Measurements from ENCODE around the gene SLC25A17. TPM values are rescaled to one million over a fixed set of nuclear protein-coding genes. Genes with fewer than 3 reads are reported as not detected.
"Not testable (repeated sequence)": the region's sequence is repeated elsewhere in the genome, so short reads cannot be mapped to it uniquely, and the experiment has no call there.

SLC25A17 gene
- polyA plus RNA-seq, 3 donors from 2014 or later, result 18.5 to 26.6 (median 22.2) TPM

DNA sequence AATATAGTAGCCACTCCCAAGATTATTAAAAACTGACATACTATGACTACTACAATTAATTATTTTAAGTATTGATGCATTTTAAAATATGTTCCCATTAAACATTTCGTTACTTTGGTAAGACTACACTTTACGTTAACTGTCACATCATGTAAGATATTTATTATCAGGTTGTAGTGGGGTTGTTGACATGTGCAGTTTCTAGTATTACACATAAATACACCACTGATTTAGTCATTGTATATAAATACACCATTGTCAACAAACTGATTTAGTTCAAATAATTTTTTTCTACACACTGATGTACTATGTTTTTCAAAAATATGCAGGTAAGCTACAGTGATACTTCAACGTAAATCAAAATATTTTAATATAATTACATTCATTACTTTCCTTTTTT lies 25.8 kb upstream of the SLC25A17 start:
- peaks cover 20 to 34% (median 21%) of the 10 kb centered on the region in 3 donors for H3K36me3 Mint-ChIP-seq
- no peaks in the 10 kb centered on the region for H3K9me3 Mint-ChIP-seq
- DNase-seq, result no peak
- peaks cover 0 to 19% of the 10 kb centered on the region in 2 donors for H3K4me1 Mint-ChIP-seq
- H3K27ac Mint-ChIP-seq, result no peak overlapping the region
- no peaks in the 10 kb centered on the region for H3K27me3 Mint-ChIP-seq (ENCODE audit: low read depth in 3 of 3)
- no peak overlapping the region for H3K4me3 Mint-ChIP-seq

DNA sequence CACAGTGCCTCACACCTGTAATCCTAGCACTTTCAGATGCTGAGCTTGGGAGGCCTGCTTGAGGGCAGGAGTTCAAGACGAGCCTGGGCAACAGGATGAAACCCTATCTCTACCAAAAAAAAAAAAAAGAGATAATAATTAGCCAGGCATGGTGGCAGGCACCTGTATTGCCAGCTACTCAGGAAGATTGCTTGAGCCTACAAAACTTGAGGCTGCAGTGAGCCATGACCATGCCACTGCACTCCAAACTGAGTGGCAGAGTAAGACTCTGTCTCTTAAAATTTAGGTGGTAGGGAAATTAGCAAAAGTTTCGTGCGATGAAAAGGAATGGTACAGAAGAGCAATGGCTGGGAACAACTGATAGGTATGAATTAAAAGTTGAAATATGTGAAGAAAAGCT lies 19.3 kb upstream of the SLC25A17 start:
- H3K4me1 Mint-ChIP-seq, result peaks cover 0 to 13% of the 10 kb centered on the region in 2 donors
- H3K27ac Mint-ChIP-seq, result no peak overlapping the region

DNA sequence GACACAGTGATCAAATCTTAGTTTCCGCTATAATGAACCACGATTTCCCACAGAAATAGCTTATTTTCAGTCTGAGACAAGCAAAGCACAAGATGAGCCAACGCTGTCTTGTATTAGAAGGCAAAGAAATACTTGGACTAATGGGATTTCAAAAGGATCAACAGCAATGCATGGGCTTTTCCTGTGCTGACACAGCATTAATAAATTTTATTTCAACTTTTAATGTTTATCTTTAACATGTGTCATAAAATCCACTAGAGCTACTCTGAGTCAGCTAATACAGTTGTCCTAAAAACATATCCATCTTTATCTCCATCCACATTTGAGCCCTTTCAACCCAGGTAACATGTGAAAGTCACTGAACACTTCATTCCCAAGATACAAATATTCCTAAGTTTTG lies 15.5 kb upstream of the SLC25A17 start:
- Mint-ChIP-seq H3K4me3 (no peak overlapping the region), H3K4me1 (no peaks in the 10 kb centered on the region), H3K9me3 (no peaks in the 10 kb centered on the region), H3K36me3 (peaks cover 14 to 36% (median 26%) of the 10 kb centered on the region in 3 donors), H3K27me3 (ENCODE audit: low read depth in 3 of 3) (no peaks in the 10 kb centered on the region), H3K27ac (peak overlapping the region in 1 of 6 donors; percentile 34)
- no peak for DNase-seq

More for the DNA sequence above, 19.3 kb upstream of the SLC25A17 start:
- no peaks in the 10 kb centered on the region for H3K27me3 Mint-ChIP-seq (ENCODE audit: low read depth in 3 of 3)
- DNase-seq, result no peak
- peaks cover 19 to 41% (median 20%) of the 10 kb centered on the region in 3 donors for H3K36me3 Mint-ChIP-seq
- H3K4me3 Mint-ChIP-seq, result no peak overlapping the region
- no peaks in the 10 kb centered on the region for H3K9me3 Mint-ChIP-seq

- Mint-ChIP-seq H3K27ac (no peak overlapping the region), H3K4me1 (no peaks in the 10 kb centered on the region), H3K4me3 (no peak overlapping the region), H3K27me3 (ENCODE audit: low read depth in 3 of 3) (no peaks in the 10 kb centered on the region), H3K36me3 (peaks cover 12 to 36% (median 28%) of the 10 kb centered on the region in 3 donors), H3K9me3 (no peaks in the 10 kb centered on the region)
- no peak for DNase-seq
Measured at GRCh38 chr22:40829131-40829530, 10.0 kb upstream of the SLC25A17 start.

GRCh38 chr22:40826984-40827741 lies 8.0 kb upstream of the SLC25A17 start:
- no peak overlapping the region for H3K4me3 Mint-ChIP-seq
- H3K27ac Mint-ChIP-seq, result peak overlapping the region in 1 of 6 donors; percentile 24
- no peak for DNase-seq
- no peaks in the 10 kb centered on the region for H3K4me1 Mint-ChIP-seq
- peaks cover 9 to 32% (median 25%) of the 10 kb centered on the region in 3 donors for H3K36me3 Mint-ChIP-seq
- no peaks in the 10 kb centered on the region for H3K9me3 Mint-ChIP-seq
- no peaks in the 10 kb centered on the region for H3K27me3 Mint-ChIP-seq (ENCODE audit: low read depth in 3 of 3)

- not testable (repeated sequence) for DNase-seq; H3K9me3 Mint-ChIP-seq; H3K27ac Mint-ChIP-seq; H3K4me3 Mint-ChIP-seq; H3K27me3 Mint-ChIP-seq (ENCODE audit: low read depth in 3 of 3); H3K4me1 Mint-ChIP-seq
- H3K36me3 Mint-ChIP-seq, result peaks cover 9 to 30% (median 23%) of the 10 kb centered on the region in 3 donors
Measured at GRCh38 chr22:40826292-40826691, 7.1 kb upstream of the SLC25A17 start.

- Mint-ChIP-seq H3K36me3 (peaks cover 6 to 11% (median 7%) of the 10 kb centered on the region in 3 donors), H3K27me3 (ENCODE audit: low read depth in 3 of 3) (peaks cover 0 to 6% (median 0%) of the 10 kb centered on the region in 3 donors), H3K4me3 (no peak overlapping the region), H3K9me3 (no peaks in the 10 kb centered on the region), H3K4me1 (peaks cover 12 to 14% of the 10 kb centered on the region in 2 donors), H3K27ac (no peak overlapping the region)
- DNase-seq, result no peak
Measured at GRCh38 chr22:40823426-40823825, 4.3 kb upstream of the SLC25A17 start.

- H3K4me3 Mint-ChIP-seq, result peak overlapping the region; percentile 80 to 98 (median 96)
- H3K27ac Mint-ChIP-seq, result peak overlapping the region; percentile 77 to 99 (median 86)
- peaks cover 27 to 38% of the 10 kb centered on the region in 2 donors for H3K4me1 Mint-ChIP-seq
- peaks cover 0 to 6% (median 0%) of the 10 kb centered on the region in 3 donors for H3K27me3 Mint-ChIP-seq (ENCODE audit: low read depth in 3 of 3)
- H3K9me3 Mint-ChIP-seq, result no peaks in the 10 kb centered on the region
- no peaks in the 10 kb centered on the region for H3K36me3 Mint-ChIP-seq
- DNase-seq, result no peak
Measured at GRCh38 chr22:40819599-40820140, 524 bp upstream of the SLC25A17 start.

DNA sequence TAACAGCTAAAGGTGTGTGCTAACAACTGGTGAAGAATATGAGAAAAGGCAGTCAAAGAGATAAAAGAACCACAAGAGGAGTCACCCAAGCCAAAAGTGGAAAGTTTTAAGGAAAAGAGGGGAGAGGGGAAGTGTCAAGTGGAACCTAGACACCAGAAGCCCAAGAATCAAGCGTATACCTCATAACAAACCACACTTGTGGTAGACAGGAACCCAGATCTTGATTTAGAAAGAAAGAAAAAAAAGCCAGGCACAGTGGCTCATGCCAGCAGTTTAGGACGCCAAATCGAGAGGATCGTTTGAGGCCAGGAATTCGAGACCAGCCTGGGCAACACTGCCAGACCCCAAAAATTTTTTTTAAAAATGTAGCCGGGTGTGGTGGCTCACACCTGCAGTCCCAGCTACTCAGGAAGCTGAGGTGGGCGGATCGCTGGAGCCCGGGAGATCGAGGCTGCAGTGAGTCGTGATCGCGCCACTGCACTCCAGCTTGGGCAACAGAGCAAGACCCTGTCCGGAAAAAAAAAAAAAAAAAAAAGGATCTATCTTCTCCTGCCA lies 877 bp downstream of the SLC25A17 start:
- Mint-ChIP-seq H3K9me3 (no peaks in the 10 kb centered on the region), H3K27ac (peak overlapping the region; percentile 90 to 99 (median 93)), H3K4me3 (peak overlapping the region; percentile 80 to 98 (median 96)), H3K36me3 (peaks cover 0 to 4% (median 0%) of the 10 kb centered on the region in 3 donors), H3K4me1 (peaks cover 27 to 47% of the 10 kb centered on the region in 2 donors), H3K27me3 (ENCODE audit: low read depth in 3 of 3) (peaks cover 0 to 6% (median 0%) of the 10 kb centered on the region in 3 donors)
- DNase-seq, result peak in 2 of 3 donors; percentile 26 to 30

- no peaks in the 10 kb centered on the region for H3K9me3 Mint-ChIP-seq
- no peak for DNase-seq
- peaks cover 0 to 6% (median 0%) of the 10 kb centered on the region in 3 donors for H3K27me3 Mint-ChIP-seq (ENCODE audit: low read depth in 3 of 3)
- peak overlapping the region; percentile 71 to 99 (median 92) for H3K27ac Mint-ChIP-seq
- H3K4me1 Mint-ChIP-seq, result peaks cover 27 to 47% of the 10 kb centered on the region in 2 donors
- peak overlapping the region; percentile 80 to 98 (median 96) for H3K4me3 Mint-ChIP-seq
- peaks cover 0 to 4% (median 0%) of the 10 kb centered on the region in 3 donors for H3K36me3 Mint-ChIP-seq
Measured at GRCh38 chr22:40817737-40818136, 1.4 kb downstream of the SLC25A17 start.

GRCh38 chr22:40813912-40814315 lies 5.2 kb downstream of the SLC25A17 start:
- Mint-ChIP-seq H3K4me1 (peaks cover 23 to 45% of the 10 kb centered on the region in 2 donors), H3K4me3 (no peak overlapping the region), H3K27ac (peak overlapping the region in 1 of 6 donors; percentile 0)

GRCh38 chr22:40808018-40808841 lies 10.9 kb downstream of the SLC25A17 start:
- peak overlapping the region in 2 of 6 donors; percentile 1 to 8 for H3K27ac Mint-ChIP-seq
- no peaks in the 10 kb centered on the region for H3K9me3 Mint-ChIP-seq

More at GRCh38 chr22:40813912-40814315, 5.2 kb downstream of the SLC25A17 start:
- peaks cover 0 to 8% (median 0%) of the 10 kb centered on the region in 3 donors for H3K36me3 Mint-ChIP-seq
- no peaks in the 10 kb centered on the region for H3K9me3 Mint-ChIP-seq
- no peak for DNase-seq
- peaks cover 0 to 3% (median 0%) of the 10 kb centered on the region in 3 donors for H3K27me3 Mint-ChIP-seq (ENCODE audit: low read depth in 3 of 3)

GRCh38 chr22:40806711-40807110 lies 12.4 kb downstream of the SLC25A17 start:
- Mint-ChIP-seq H3K27me3 (ENCODE audit: low read depth in 3 of 3) (no peaks in the 10 kb centered on the region), H3K4me3 (no peak overlapping the region), H3K36me3 (no peaks in the 10 kb centered on the region), H3K4me1 (peaks cover 2 to 13% of the 10 kb centered on the region in 2 donors), H3K9me3 (no peaks in the 10 kb centered on the region), H3K27ac (no peak overlapping the region)
- no peak for DNase-seq

More at GRCh38 chr22:40808018-40808841, 10.9 kb downstream of the SLC25A17 start:
- H3K4me1 Mint-ChIP-seq, result peaks cover 4 to 20% of the 10 kb centered on the region in 2 donors
- H3K27me3 Mint-ChIP-seq (ENCODE audit: low read depth in 3 of 3), result no peaks in the 10 kb centered on the region
- no peak overlapping the region for H3K4me3 Mint-ChIP-seq
- DNase-seq, result no peak
- peaks cover 0 to 3% (median 0%) of the 10 kb centered on the region in 3 donors for H3K36me3 Mint-ChIP-seq
